Prostate gland (tissue), 2 donors: ENCODE results near the gene C3orf80. TPM values are rescaled to one million over a fixed set of nuclear protein-coding genes. Genes with fewer than 3 reads are reported as not detected.

Experiments used
- DNase-seq: peaks from one replicate; pipeline ENCODE4 v3.0.0-alpha.2; 2019; ENCODE audit warnings: low spot score
- H3K27ac ChIP-seq, 2 donors: fragments of 200-600 bp; sonication (generic); 2 replicates each; pipeline ENCODE4 v1.5.1; 2017 to 2019
- H3K27me3 ChIP-seq: fragments of 200-600 bp; sonication (generic); replicated peaks from 2 replicates; pipeline ENCODE4 v1.5.1; 2019; ENCODE audit not compliant: insufficient read depth
- H3K36me3 ChIP-seq, 2 donors: fragments of 200-600 bp; sonication (generic); 1 replicate in 1 of 2; 2 replicates in 1 of 2; pipeline versions ENCODE4 v1.5.1 to v1.8.1; 2017 to 2019
- H3K4me1 ChIP-seq: fragments of 200-600 bp; sonication (generic); replicated peaks from 2 replicates; pipeline ENCODE4 v1.5.1; 2019
- H3K4me3 ChIP-seq, 2 donors: fragments of 200-600 bp; sonication (generic); 2 replicates each; pipeline ENCODE4 v1.5.1; 2017 to 2019
- H3K9me3 ChIP-seq: fragments of 200-600 bp; sonication (generic); 2 replicates; pipeline ENCODE4 v1.5.1; 2017
- POLR2A ChIP-seq: fragments of 450-650 bp; IDR thresholded peaks from one replicate; pipeline ENCODE4 v1.6.1; 2016; ENCODE audit warnings: antibody characterized with exemption, mild to moderate bottlenecking
- POLR2AphosphoS5 ChIP-seq: sonication (generic); formaldehyde crosslinking; IDR thresholded peaks from one replicate; pipeline ENCODE4 v1.6.1; 2017; ENCODE audit warnings: antibody characterized with exemption
- WGBS: methylation state at CpG from one replicate; pipeline ENCODE4 v1.1.5; 2018; 5-methylcytosine and 5-hydroxymethylcytosine counted together
- intact Hi-C: fragments of 100-400 bp; cut with DNase I; formaldehyde crosslinking; loops from one replicate; pipeline ENCODE4 v1.14.2; 2022
- total RNA-seq, 2 donors: library from RNA; depleted of rRNA; stranded (reverse); fragments of >200 nt; gene quantifications; one replicate each; pipeline ENCODE4 v1.1.0, GENCODE V29; 2016
- TF ChIP-seq, protein P1 (sequence below), 4 experiments: fragments of 200-600 bp in 2 of 4; fragments of 450-650 bp in 2 of 4; sonication (generic) in 2 of 4; IDR thresholded peaks; 1 replicate in 3 of 4; 2 replicates in 1 of 4; pipeline ENCODE4 v1.5.1; 2016 to 2019; ENCODE audit warnings: antibody characterized with exemption in 4 of 4, mild to moderate bottlenecking in 2 of 4, moderate library complexity in 2 of 4

Gene C3orf80
- total RNA-seq, 2 donors from 2014 or later: 0.41 to 0.68 TPM

DNA sequence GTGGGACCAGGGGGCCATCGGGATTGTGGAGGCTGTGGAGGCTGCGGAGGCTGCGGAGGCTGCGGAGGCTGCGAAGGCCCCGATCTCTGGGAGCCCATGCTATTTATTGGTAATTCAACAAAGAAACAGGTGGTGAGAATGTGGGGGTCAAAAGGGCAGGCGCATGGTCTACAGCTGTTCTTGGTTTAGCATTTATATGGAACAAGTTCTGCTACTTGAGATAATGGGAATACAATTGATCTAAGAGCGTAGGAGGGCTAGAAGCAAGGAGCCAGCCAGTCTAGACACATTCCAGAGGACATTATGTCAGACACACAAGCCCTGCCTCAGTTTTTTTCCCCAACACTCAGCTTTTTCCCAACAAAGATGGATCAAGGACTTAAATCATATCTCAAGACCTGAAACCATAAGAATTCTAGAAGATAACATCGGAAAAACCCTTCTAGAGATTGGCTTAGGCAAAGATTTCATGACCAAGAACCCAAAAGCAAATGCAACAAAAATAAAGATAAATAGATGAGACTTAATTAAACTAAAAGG, 20.1 kb downstream of the C3orf80 start:
- Histone ChIP-seq H3K9me3 (no peaks in the 10 kb centered on the region), H3K27ac (no peak overlapping the region), H3K4me3 (no peak overlapping the region), H3K36me3 (no peaks in the 10 kb centered on the region), H3K27me3 (no peaks in the 10 kb centered on the region), H3K4me1 (no peaks in the 10 kb centered on the region)
- no peak for DNase-seq
- no peak for TF ChIP-seq POLR2A
- TF ChIP-seq POLR2AphosphoS5: no peak
- TF ChIP-seq, protein P1, sequence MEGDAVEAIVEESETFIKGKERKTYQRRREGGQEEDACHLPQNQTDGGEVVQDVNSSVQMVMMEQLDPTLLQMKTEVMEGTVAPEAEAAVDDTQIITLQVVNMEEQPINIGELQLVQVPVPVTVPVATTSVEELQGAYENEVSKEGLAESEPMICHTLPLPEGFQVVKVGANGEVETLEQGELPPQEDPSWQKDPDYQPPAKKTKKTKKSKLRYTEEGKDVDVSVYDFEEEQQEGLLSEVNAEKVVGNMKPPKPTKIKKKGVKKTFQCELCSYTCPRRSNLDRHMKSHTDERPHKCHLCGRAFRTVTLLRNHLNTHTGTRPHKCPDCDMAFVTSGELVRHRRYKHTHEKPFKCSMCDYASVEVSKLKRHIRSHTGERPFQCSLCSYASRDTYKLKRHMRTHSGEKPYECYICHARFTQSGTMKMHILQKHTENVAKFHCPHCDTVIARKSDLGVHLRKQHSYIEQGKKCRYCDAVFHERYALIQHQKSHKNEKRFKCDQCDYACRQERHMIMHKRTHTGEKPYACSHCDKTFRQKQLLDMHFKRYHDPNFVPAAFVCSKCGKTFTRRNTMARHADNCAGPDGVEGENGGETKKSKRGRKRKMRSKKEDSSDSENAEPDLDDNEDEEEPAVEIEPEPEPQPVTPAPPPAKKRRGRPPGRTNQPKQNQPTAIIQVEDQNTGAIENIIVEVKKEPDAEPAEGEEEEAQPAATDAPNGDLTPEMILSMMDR (IDR thresholded peaks at IDR 0.05): no peak
- intact Hi-C loops: no loop called here
- WGBS: 88% methylated on average over 9 of the region's 9 CpGs

DNA sequence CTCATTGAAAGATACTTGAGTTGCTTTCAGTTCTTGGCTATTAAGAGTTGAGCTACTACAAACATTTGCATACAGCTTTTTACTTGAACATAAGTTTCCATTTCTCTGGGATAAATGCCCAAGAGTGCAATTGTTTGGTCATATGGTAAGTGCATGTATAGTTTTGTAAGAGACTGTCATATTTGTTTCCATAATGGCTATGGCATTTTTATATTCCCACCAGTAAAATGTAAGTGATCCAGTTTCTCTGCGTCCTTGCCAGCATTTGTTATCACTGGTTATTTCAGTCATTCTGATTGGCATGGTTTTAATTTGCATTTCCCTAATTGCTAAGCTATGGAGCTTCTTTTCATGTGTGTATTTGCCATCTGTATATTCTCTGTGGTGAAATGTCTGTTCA, 22.5 kb downstream of the C3orf80 start:
- Histone ChIP-seq H3K4me1 (no peaks in the 10 kb centered on the region), H3K4me3 (no peak overlapping the region), H3K36me3 (no peaks in the 10 kb centered on the region), H3K9me3 (no peaks in the 10 kb centered on the region), H3K27me3 (no peaks in the 10 kb centered on the region), H3K27ac (no peak overlapping the region)
- TF ChIP-seq, protein P1 (IDR thresholded peaks at IDR 0.05): no peak
- TF ChIP-seq POLR2A (no peak), POLR2AphosphoS5 (no peak)
- 81% methylated on average over 1 of the region's 1 CpG for WGBS
- DNase-seq: no peak
- intact Hi-C loops: no loop called here

DNA sequence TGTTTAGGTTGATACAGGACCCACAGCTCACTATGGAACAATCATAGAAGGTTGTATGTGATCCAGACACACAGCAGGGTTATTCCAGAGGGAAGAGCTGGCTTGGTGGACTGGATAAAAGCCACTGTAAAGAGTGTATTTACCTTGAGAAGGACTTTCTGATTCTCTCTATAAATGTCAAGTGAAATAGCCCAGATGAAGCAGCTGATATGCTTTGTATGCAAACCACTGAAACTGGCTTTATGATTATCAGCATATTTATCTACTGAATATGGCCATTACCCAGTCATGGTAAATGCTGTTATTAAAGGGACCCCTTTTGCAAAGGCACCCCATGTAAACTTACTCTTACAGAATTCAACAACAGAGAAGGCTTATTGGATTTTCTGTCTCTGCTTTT, 28.1 kb downstream of the C3orf80 start:
- Histone ChIP-seq H3K4me1 (no peaks in the 10 kb centered on the region), H3K9me3 (no peaks in the 10 kb centered on the region), H3K4me3 (no peak overlapping the region), H3K27ac (no peak overlapping the region), H3K36me3 (no peaks in the 10 kb centered on the region), H3K27me3 (no peaks in the 10 kb centered on the region)
- intact Hi-C loops: no loop called here
- TF ChIP-seq POLR2AphosphoS5: no peak
- TF ChIP-seq, protein P1 (IDR thresholded peaks at IDR 0.05): no peak
- no peak for TF ChIP-seq POLR2A
- no peak for DNase-seq

DNA sequence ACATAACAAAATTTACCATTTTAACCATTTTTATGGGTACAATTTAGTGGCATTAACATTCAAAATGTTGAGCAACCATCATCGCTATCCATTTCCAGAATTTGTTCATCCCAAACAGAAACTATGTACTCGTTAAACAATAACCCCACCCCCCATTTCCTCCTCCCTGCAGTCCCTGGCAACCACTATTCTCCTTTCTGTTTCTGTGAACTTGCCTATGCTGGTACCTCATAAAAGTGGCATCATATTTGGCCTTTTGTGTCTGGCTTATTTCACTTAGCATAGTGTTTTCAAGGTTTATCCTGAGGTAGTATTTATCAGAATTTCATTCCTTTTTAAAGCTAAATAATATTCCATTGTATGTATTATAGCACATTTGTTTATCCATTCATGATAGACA, 32.4 kb downstream of the C3orf80 start:
- no peaks in the 10 kb centered on the region for H3K9me3 ChIP-seq
- no peaks in the 10 kb centered on the region for H3K4me1 ChIP-seq
- TF ChIP-seq, protein P1 (IDR thresholded peaks at IDR 0.05): no peak
- TF ChIP-seq POLR2AphosphoS5 (no peak), POLR2A (no peak)
- intact Hi-C loops: no loop called here
- WGBS: 64% methylated on average over 2 of the region's 2 CpGs
- no peak overlapping the region for H3K4me3 ChIP-seq
- H3K27me3 ChIP-seq: no peaks in the 10 kb centered on the region
- no peaks in the 10 kb centered on the region for H3K36me3 ChIP-seq
- no peak overlapping the region for H3K27ac ChIP-seq
- no peak for DNase-seq

DNA sequence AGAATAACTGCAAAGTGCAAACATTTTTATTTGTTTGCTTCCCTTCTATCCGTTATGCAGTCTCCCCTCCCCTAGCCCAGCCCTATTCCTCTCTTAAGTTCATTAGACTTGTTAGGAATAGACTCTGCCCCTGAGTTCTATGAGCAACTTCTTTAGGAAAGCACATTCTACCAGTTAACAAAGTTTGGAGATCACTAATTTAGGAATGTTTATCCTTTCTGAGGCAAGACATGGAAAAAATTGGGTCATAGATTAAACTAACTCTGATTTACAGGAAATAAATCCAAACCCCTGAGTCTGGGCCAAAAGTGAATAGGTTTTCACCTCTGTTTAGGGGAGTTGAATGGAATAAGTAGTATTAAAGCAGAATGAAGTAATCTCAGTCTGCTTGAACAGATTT, 34.4 kb downstream of the C3orf80 start:
- Histone ChIP-seq H3K27me3 (no peaks in the 10 kb centered on the region), H3K4me1 (no peaks in the 10 kb centered on the region), H3K4me3 (no peak overlapping the region), H3K36me3 (no peaks in the 10 kb centered on the region), H3K27ac (no peak overlapping the region), H3K9me3 (no peaks in the 10 kb centered on the region)
- intact Hi-C loops: no loop called here
- TF ChIP-seq POLR2AphosphoS5 (no peak), POLR2A (no peak)
- TF ChIP-seq, protein P1 (IDR thresholded peaks at IDR 0.05): no peak
- DNase-seq: no peak
- WGBS: 43% methylated on average over 1 of the region's 1 CpG
